ENCODE data around the gene DOK7.
"Not testable (repeated sequence)": the region's sequence is repeated elsewhere in the genome, so short reads cannot be mapped to it uniquely, and the experiment has no call there.

The DOK7 gene

GRCh38 chr4:3543415-3543814 lies 80.3 kb downstream of the DOK7 start:
- DNase-seq (ENCODE audit: low spot score in 2 of 2); H3K4me1 Mint-ChIP-seq; H3K36me3 Mint-ChIP-seq; ATAC-seq; H3K4me3 Mint-ChIP-seq; H3K9me3 Mint-ChIP-seq; H3K27ac Mint-ChIP-seq: not testable (repeated sequence)

Data from stimulated activated effector memory CD8-positive, alpha-beta T cell treated with anti-CD3 and anti-CD28 coated beads, Interleukin-12 subunit alpha, Interleukin-12 subunit beta, amount 100 ng/mL, for 72 hours (primary cell).